Epithelial cell of esophagus (primary cell): Measurements from ENCODE around the gene DYSF.

ENCODE experiments used
- DNase-seq: peaks from one replicate; pipeline ENCODE4 v3.0.0; 2010; ENCODE audit warnings: low read depth
- H3K4me3 ChIP-seq: 2 replicates; pipeline ENCODE4 v1.5.1; 2011; ENCODE audit warnings: mild to moderate bottlenecking, low read length, control low read depth
- TF ChIP-seq, protein P1 (sequence below): IDR thresholded peaks from 2 replicates; pipeline ENCODE4 v1.5.1; 2011; ENCODE audit warnings: low read depth, mild to moderate bottlenecking, low read length, control low read depth, inconsistent platforms; ENCODE audit not compliant: insufficient read depth; ENCODE audit errors: missing control alignments

DYSF gene

GRCh38 chr2:71679491-71679890 is 226.1 kb downstream of the DYSF start:
- TF ChIP-seq, protein P1, sequence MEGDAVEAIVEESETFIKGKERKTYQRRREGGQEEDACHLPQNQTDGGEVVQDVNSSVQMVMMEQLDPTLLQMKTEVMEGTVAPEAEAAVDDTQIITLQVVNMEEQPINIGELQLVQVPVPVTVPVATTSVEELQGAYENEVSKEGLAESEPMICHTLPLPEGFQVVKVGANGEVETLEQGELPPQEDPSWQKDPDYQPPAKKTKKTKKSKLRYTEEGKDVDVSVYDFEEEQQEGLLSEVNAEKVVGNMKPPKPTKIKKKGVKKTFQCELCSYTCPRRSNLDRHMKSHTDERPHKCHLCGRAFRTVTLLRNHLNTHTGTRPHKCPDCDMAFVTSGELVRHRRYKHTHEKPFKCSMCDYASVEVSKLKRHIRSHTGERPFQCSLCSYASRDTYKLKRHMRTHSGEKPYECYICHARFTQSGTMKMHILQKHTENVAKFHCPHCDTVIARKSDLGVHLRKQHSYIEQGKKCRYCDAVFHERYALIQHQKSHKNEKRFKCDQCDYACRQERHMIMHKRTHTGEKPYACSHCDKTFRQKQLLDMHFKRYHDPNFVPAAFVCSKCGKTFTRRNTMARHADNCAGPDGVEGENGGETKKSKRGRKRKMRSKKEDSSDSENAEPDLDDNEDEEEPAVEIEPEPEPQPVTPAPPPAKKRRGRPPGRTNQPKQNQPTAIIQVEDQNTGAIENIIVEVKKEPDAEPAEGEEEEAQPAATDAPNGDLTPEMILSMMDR = no peak
- no peak overlapping the region for H3K4me3 ChIP-seq
- no peak for DNase-seq

- TF ChIP-seq, protein P1 = no peak
- DNase-seq = no peak
- H3K4me3 ChIP-seq = no peak overlapping the region
These were observed 227.6 kb downstream of the DYSF start for GRCh38 chr2:71680925-71681324.

GRCh38 chr2:71681626-71682025 is 228.3 kb downstream of the DYSF start:
- TF ChIP-seq, protein P1 = no peak
- DNase-seq = no peak
- no peak overlapping the region for H3K4me3 ChIP-seq

DNA sequence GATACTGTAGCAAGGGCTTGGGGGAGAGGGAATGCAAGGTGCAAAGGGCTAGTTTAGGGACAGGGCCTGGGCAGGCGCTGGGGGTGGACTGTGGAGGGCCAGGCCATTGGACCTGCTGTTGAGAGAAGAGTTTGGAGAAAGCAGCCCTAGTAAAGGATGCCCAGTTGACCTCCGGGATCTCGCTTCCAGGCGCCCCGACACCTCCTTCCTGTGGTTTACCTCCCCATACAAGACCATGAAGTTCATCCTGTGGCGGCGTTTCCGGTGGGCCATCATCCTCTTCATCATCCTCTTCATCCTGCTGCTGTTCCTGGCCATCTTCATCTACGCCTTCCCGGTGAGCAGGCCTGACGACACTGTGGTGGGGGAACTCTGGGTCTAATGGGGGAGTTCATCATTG is 229.0 kb downstream of the DYSF start:
- TF ChIP-seq, protein P1 = no peak
- H3K4me3 ChIP-seq = no peak overlapping the region
- DNase-seq = no peak

DNA sequence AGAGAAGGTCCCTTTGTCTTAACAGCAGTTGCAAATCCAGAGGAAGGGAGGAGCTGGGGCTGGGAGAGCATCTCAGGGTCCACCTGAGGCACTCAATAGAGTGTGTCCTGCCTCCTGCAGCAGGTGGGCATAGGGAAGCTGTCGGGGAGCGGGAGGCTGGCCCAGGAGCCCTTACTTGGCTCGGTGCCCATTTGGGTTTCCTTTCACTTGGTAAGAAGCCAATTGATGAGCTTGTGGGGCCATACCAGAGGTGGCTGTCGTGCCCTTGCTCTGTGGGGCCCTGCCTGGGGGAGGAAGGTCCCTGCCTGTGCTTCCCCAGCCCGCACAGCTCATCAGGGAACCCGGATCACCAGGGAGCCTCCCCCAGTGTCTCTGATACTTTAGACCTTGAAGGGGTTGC is 229.7 kb downstream of the DYSF start:
- H3K4me3 ChIP-seq = no peak overlapping the region
- TF ChIP-seq, protein P1 = no peak
- no peak for DNase-seq

GRCh38 chr2:71683666-71684065 is 230.3 kb downstream of the DYSF start:
- no peak overlapping the region for H3K4me3 ChIP-seq
- DNase-seq = no peak
- TF ChIP-seq, protein P1 = no peak

DNA sequence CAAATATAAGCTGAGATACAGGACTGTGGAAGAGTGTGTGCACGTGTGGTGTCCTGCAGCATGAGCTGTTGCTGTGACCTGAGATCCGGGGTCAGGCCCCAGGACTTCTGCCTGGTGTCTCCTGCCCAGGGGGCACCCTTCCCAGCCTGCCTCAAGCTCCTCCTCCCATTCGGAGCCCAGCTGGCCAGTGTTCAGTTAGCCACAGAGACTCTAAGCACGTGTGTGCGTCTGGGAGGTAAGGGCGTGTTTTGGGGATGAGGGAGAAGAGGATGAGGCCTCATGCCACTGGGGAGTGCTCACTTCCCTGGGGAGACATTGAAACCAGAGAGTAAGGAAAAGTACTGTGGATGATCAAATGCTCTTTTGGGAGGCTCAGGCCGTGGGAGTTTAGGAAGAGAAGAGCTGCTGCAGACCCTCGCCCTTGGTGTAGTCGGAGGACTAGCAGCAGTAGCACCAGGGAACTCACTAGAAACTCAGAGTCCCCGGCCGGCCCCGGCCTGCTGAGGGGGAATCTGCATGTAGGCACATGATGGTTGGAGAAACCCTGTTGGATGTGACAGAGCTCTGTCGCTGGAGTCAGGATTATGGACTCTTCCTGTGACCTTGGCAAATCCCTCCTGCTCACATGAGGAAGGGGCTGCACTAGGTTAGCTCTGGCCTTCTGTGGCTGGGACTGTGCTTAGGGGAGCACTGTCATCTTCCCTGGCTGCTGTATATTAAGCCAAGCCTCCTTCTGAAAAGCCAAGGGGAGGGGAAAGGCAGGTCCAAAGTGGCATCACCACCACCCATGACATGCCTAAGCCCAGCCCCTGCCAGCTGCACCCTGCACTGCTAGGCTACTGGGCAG is 231.1 kb downstream of the DYSF start:
- H3K4me3 ChIP-seq = no peak overlapping the region
- no peak for DNase-seq
- TF ChIP-seq, protein P1 = no peak
